H9 (cell line): ENCODE measurements around the gene GABRD. TPM values are rescaled to one million over a fixed set of nuclear protein-coding genes. Genes with fewer than 3 reads are reported as not detected.
A peak's percentile ranks its signal among the peaks of the same experiment; 100 is the strongest.

ENCODE experiments used
- DNase-seq: peaks from one replicate; pipeline ENCODE4 v3.0.0-alpha.2; 2017
- H2AFZ ChIP-seq: one replicate; pipeline ENCODE4 v1.6.1; 2013; ENCODE audit warnings: mild to moderate bottlenecking, low read length, control low read depth, moderate library complexity
- H2AK5ac ChIP-seq: 2 replicates; pipeline ENCODE4 v1.6.1; 2013; ENCODE audit warnings: low read length, control low read depth, mixed read lengths; ENCODE audit not compliant: insufficient read length
- H2BK120ac ChIP-seq: one replicate; pipeline ENCODE4 v1.6.1; 2013; ENCODE audit warnings: low read depth, mild to moderate bottlenecking, low read length, control low read depth, inconsistent platforms; ENCODE audit not compliant: poor library complexity, severe bottlenecking
- H2BK12ac ChIP-seq: 2 replicates; pipeline ENCODE4 v1.6.1; 2013; ENCODE audit warnings: low read length, control low read depth, mixed read lengths, low read depth; ENCODE audit not compliant: insufficient read length
- H2BK15ac ChIP-seq: 2 replicates; pipeline ENCODE4 v1.6.1; 2013; ENCODE audit warnings: low read depth, low read length, control low read depth
- H2BK20ac ChIP-seq: one replicate; pipeline ENCODE4 v1.6.1; 2013; ENCODE audit warnings: low read depth, mild to moderate bottlenecking, low read length, control low read depth, inconsistent platforms; ENCODE audit not compliant: poor library complexity, severe bottlenecking
- H2BK5ac ChIP-seq: 2 replicates; pipeline ENCODE4 v1.6.1; 2013; ENCODE audit warnings: low read length, control low read depth, mixed read lengths; ENCODE audit not compliant: insufficient read length
- H3K14ac ChIP-seq: 2 replicates; pipeline ENCODE4 v1.6.1; 2013; ENCODE audit warnings: low read length, control low read depth; ENCODE audit not compliant: insufficient read depth
- H3K18ac ChIP-seq: 2 replicates; pipeline ENCODE4 v1.6.1; 2013; ENCODE audit warnings: low read depth, mild to moderate bottlenecking, mixed read lengths, low read length, control low read depth; ENCODE audit not compliant: insufficient read length
- H3K23ac ChIP-seq: 2 replicates; pipeline ENCODE4 v1.6.1; 2013; ENCODE audit warnings: low read length, control low read depth, mixed read lengths, low read depth; ENCODE audit not compliant: insufficient read length
- H3K23me2 ChIP-seq: 2 replicates; pipeline ENCODE4 v1.6.1; 2013; ENCODE audit warnings: low read depth, mild to moderate bottlenecking, mixed read lengths, low read length, control low read depth; ENCODE audit not compliant: insufficient read length, poor library complexity, severe bottlenecking
- H3K27ac ChIP-seq: 2 replicates; pipeline ENCODE4 v1.5.1; 2013; ENCODE audit warnings: low read length, control low read depth, mixed read lengths, low read depth; ENCODE audit not compliant: insufficient read length
- H3K27me3 ChIP-seq: 2 replicates; pipeline ENCODE4 v1.6.1; 2013; ENCODE audit warnings: low read length, control low read depth, inconsistent platforms; ENCODE audit not compliant: insufficient read depth
- H3K4ac ChIP-seq: 2 replicates; pipeline ENCODE4 v1.6.1; 2013; ENCODE audit warnings: low read depth, mild to moderate bottlenecking, control low read depth, inconsistent platforms, low read length, moderate library complexity
- H3K4me1 ChIP-seq: 2 replicates; pipeline ENCODE4 v1.6.1; 2013; ENCODE audit warnings: low read length, control low read depth, inconsistent platforms; ENCODE audit not compliant: insufficient read depth
- H3K4me2 ChIP-seq: 2 replicates; pipeline ENCODE4 v1.6.1; 2013; ENCODE audit warnings: low read length, control low read depth, mixed read lengths; ENCODE audit not compliant: insufficient read length, insufficient read depth
- H3K56ac ChIP-seq: 2 replicates; pipeline ENCODE4 v1.6.1; 2013; ENCODE audit warnings: low read depth, mild to moderate bottlenecking, mixed read lengths, low read length, control low read depth; ENCODE audit not compliant: insufficient read length
- H3K79me1 ChIP-seq: 2 replicates; pipeline ENCODE4 v1.6.1; 2013; ENCODE audit warnings: low read depth, mild to moderate bottlenecking, moderate library complexity, low read length, control low read depth, inconsistent platforms; ENCODE audit not compliant: insufficient read depth, poor library complexity, severe bottlenecking
- H3K79me2 ChIP-seq: 2 replicates; pipeline ENCODE4 v1.6.1; 2013; ENCODE audit warnings: low read length, control low read depth, inconsistent platforms; ENCODE audit not compliant: insufficient read depth
- H3K9ac ChIP-seq: 2 replicates; pipeline ENCODE4 v1.6.1; 2013; ENCODE audit warnings: low read length, control low read depth, mixed read lengths; ENCODE audit not compliant: insufficient read length; ENCODE audit errors: extremely low read depth
- H3K9me3 ChIP-seq: one replicate; pipeline ENCODE4 v1.6.1; 2013; ENCODE audit warnings: low read depth, low read length, inconsistent platforms; ENCODE audit not compliant: control insufficient read depth
- H3T11ph ChIP-seq: one replicate; pipeline ENCODE4 v1.6.1; 2013; ENCODE audit warnings: mild to moderate bottlenecking, low read length, control low read depth, inconsistent platforms
- H4K20me1 ChIP-seq: one replicate; pipeline ENCODE4 v1.6.1; 2013; ENCODE audit not compliant: control insufficient read depth, insufficient read length, insufficient read depth
- H4K5ac ChIP-seq: 2 replicates; pipeline ENCODE4 v1.6.1; 2013; ENCODE audit warnings: low read depth, mild to moderate bottlenecking, mixed read lengths, low read length, control low read depth; ENCODE audit not compliant: insufficient read length
- H4K8ac ChIP-seq: replicated peaks from 2 replicates; pipeline ENCODE4 v1.6.1; 2013; ENCODE audit warnings: low read length, control low read depth, mixed read lengths, low read depth; ENCODE audit not compliant: insufficient read length
- H4K91ac ChIP-seq: 2 replicates; pipeline ENCODE4 v1.6.1; 2013; ENCODE audit warnings: low read depth, mild to moderate bottlenecking, moderate library complexity, mixed read lengths, low read length, control low read depth; ENCODE audit not compliant: insufficient read length
- H3K27ac Mint-ChIP-seq, 3 experiments: 2 replicates in 2 of 3; 3 replicates in 1 of 3; pipeline ENCODE4 v1.8.0; 2020 to 2021; ENCODE audit warnings: mixed read lengths in 3 of 3, mild to moderate bottlenecking in 1 of 3, moderate library complexity in 1 of 3
- H3K27me3 Mint-ChIP-seq: 2 replicates; pipeline ENCODE4 v1.8.0; 2021; ENCODE audit warnings: low read depth, mild to moderate bottlenecking, moderate library complexity, mixed read lengths
- H3K36me3 Mint-ChIP-seq, 3 experiments: 2 replicates in 2 of 3; 3 replicates in 1 of 3; pipeline ENCODE4 v1.8.0; 2020 to 2021; ENCODE audit warnings: low read depth in 3 of 3, mixed read lengths in 3 of 3; ENCODE audit not compliant: insufficient read depth in 1 of 3
- H3K4me1 Mint-ChIP-seq, 2 experiments: 2 replicates each; pipeline ENCODE4 v1.8.0; 2020; ENCODE audit warnings: mixed read lengths in 2 of 2
- H3K4me3 Mint-ChIP-seq, 2 experiments: 2 replicates in 1 of 2; 3 replicates in 1 of 2; pipeline ENCODE4 v1.8.0; 2020 to 2021; ENCODE audit warnings: mild to moderate bottlenecking in 2 of 2, mixed read lengths in 2 of 2, moderate library complexity in 1 of 2
- H3K9me3 Mint-ChIP-seq, 2 experiments: 2 replicates in 1 of 2; 3 replicates in 1 of 2; pipeline ENCODE4 v1.8.0; 2020; ENCODE audit warnings: mild to moderate bottlenecking in 2 of 2, mixed read lengths in 2 of 2, moderate library complexity in 1 of 2
- WGBS: extraction: QIAGEN DNeasy Blood & Tissue Kit; methylation state at CpG from one replicate; pipeline ENCODE4 v1.1.7; 2013; ENCODE audit warnings: missing lambda C conversion rate, low lambda C conversion rate, mixed read lengths; ENCODE audit not compliant: insufficient read length; ENCODE audit errors: extremely low coverage; 5-methylcytosine and 5-hydroxymethylcytosine counted together
- total RNA-seq: library from RNA; stranded (reverse); gene quantifications from 2 replicates; pipeline ENCODE4 v1.2.1, GENCODE V29; 2021
- TF ChIP-seq, protein P1 (sequence below): fragments of 200-600 bp; sonication (generic); conservative IDR thresholded peaks from 3 replicates; pipeline ENCODE4 v1.8.0; 2021; ENCODE audit warnings: antibody characterized with exemption, mild to moderate bottlenecking

The GABRD gene
- total RNA-seq, 1 experiment from 2014 or later, result 0.59 TPM

DNA sequence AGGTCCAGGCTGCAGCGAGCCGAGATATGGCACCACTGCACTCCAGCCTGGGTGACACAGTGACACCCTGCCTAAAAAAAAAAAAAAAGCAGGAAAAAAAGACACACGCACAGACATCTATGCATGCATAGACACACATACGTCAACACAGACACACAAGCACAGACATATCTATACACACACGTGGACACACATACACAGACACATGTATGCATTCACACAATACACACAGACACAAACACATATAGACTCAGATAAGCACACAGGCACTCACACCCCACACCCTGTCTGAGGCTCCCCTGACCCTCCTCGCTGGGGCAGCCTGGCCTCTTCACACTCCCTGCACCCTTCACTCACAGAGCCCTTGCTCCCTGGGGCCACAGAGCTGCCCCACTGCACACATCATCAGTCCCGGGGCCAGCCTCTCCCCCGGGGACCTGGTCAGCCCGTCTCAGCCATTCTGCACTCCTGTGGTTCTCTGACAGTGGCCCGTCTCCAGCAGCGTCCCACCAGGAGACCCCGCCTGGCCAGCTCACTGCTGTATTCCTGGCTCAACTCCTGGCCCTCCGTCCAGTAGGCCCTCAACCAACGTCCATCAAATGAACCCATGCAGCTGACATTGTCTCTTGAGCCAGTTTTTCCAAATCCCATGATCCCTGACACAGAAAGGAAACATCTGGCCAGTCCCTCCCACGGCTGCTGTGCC, 26.5 kb downstream of the GABRD start:
- Histone ChIP-seq H3K14ac (no peak overlapping the region), H4K5ac (no peak overlapping the region), H3K56ac (no peak overlapping the region), H2AFZ (no peak overlapping the region), H3K27ac (no peak overlapping the region), H4K8ac (no peak overlapping the region), H3K79me2 (no peaks in the 10 kb centered on the region), H3K9me3 (no peaks in the 10 kb centered on the region), H2BK5ac (no peak overlapping the region), H3K27me3 (no peaks in the 10 kb centered on the region), H2BK12ac (no peak overlapping the region), H3K79me1 (no peaks in the 10 kb centered on the region), H3K4ac (no peak overlapping the region), H2BK20ac (no peak overlapping the region), H2BK15ac (no peak overlapping the region), H3K9ac (no peak overlapping the region), H2BK120ac (no peak overlapping the region), H4K91ac (no peak overlapping the region), H2AK5ac (no peak overlapping the region), H3K4me2 (no peak overlapping the region), H4K20me1 (no peaks in the 10 kb centered on the region), H3K23ac (no peak overlapping the region), H3K4me1 (no peaks in the 10 kb centered on the region), H3K23me2 (peaks cover 3% of the 10 kb centered on the region), H3T11ph (no peak overlapping the region), H3K18ac (no peak overlapping the region)
- no peak for DNase-seq
- peaks cover 20% of the 10 kb centered on the region for H3K27me3 Mint-ChIP-seq
- H3K27ac Mint-ChIP-seq, result peak overlapping the region in 1 of 3 experiments; percentile 23; a peak in 1 of 7 replicates
- TF ChIP-seq, protein P1, sequence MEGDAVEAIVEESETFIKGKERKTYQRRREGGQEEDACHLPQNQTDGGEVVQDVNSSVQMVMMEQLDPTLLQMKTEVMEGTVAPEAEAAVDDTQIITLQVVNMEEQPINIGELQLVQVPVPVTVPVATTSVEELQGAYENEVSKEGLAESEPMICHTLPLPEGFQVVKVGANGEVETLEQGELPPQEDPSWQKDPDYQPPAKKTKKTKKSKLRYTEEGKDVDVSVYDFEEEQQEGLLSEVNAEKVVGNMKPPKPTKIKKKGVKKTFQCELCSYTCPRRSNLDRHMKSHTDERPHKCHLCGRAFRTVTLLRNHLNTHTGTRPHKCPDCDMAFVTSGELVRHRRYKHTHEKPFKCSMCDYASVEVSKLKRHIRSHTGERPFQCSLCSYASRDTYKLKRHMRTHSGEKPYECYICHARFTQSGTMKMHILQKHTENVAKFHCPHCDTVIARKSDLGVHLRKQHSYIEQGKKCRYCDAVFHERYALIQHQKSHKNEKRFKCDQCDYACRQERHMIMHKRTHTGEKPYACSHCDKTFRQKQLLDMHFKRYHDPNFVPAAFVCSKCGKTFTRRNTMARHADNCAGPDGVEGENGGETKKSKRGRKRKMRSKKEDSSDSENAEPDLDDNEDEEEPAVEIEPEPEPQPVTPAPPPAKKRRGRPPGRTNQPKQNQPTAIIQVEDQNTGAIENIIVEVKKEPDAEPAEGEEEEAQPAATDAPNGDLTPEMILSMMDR, result no peak
- peaks cover 0 to 3% of the 10 kb centered on the region in 2 experiments; a peak in 2 of 5 replicates for H3K9me3 Mint-ChIP-seq
- H3K4me3 Mint-ChIP-seq, result peak overlapping the region in 1 of 2 experiments; percentile 47; a peak in 1 of 5 replicates
- WGBS, result no CpG with 5 or more reads among the region's 15 CpGs
- no peaks in the 10 kb centered on the region; a peak in 2 of 7 replicates for H3K36me3 Mint-ChIP-seq
- peaks cover 15 to 33% of the 10 kb centered on the region in 2 experiments for H3K4me1 Mint-ChIP-seq
